ENCODE results near the gene CLIP3.

- TF ChIP-seq CTCF (IDR thresholded peaks at IDR 0.05) = no peak
- TF ChIP-seq EZH2phosphoT487 (IDR thresholded peaks at IDR 0.05) = no peak
These were observed 6.4 kb downstream of the CLIP3 start for GRCh38 chr19:36026091-36026876.

All from neural progenitor cell (in vitro differentiated cells).